HG03457 (cell line): ENCODE measurements around the gene ISL2.

Experiments
- ATAC-seq: cut with Tn5 transposase; IDR thresholded peaks from one replicate; pipeline ENCODE4 v1.9.1; 2021; ENCODE audit warnings: moderate number of reproducible peaks; ENCODE audit not compliant: unreplicated experiment

The ISL2 gene

GRCh38 chr15:76368122-76368621 lies 31.6 kb downstream of the ISL2 start:
- ATAC-seq = no peak

- no peak for ATAC-seq
Observed at GRCh38 chr15:76376029-76376428, 39.5 kb downstream of the ISL2 start.

- no peak for ATAC-seq
Observed at GRCh38 chr15:76376816-76377215, 40.2 kb downstream of the ISL2 start.

GRCh38 chr15:76377217-76377616 lies 40.6 kb downstream of the ISL2 start:
- no peak for ATAC-seq

GRCh38 chr15:76377751-76378150 lies 41.2 kb downstream of the ISL2 start:
- no peak for ATAC-seq

GRCh38 chr15:76378691-76379090 lies 42.1 kb downstream of the ISL2 start:
- ATAC-seq = no peak

GRCh38 chr15:76380249-76380648 lies 43.7 kb downstream of the ISL2 start:
- ATAC-seq = no peak

- ATAC-seq = no peak
Observed at GRCh38 chr15:76381366-76381765, 44.8 kb downstream of the ISL2 start.

GRCh38 chr15:76382987-76383728 lies 46.6 kb downstream of the ISL2 start:
- no peak for ATAC-seq

- no peak for ATAC-seq
Observed at GRCh38 chr15:76384409-76384808, 47.8 kb downstream of the ISL2 start.

GRCh38 chr15:76386178-76386577 lies 49.6 kb downstream of the ISL2 start:
- ATAC-seq = no peak

GRCh38 chr15:76386926-76387325 lies 50.4 kb downstream of the ISL2 start:
- ATAC-seq = no peak

- ATAC-seq = no peak
Observed at GRCh38 chr15:76390571-76390970, 54.0 kb downstream of the ISL2 start.

- no peak for ATAC-seq
Observed at GRCh38 chr15:76391309-76391708, 54.7 kb downstream of the ISL2 start.

GRCh38 chr15:76391847-76392246 lies 55.3 kb downstream of the ISL2 start:
- ATAC-seq = no peak
